HG03064 (cell line): ENCODE results near the gene CASQ2.

Experiments
- ATAC-seq: cut with Tn5 transposase; IDR thresholded peaks from one replicate; pipeline ENCODE4 v1.9.1; 2021; ENCODE audit warnings: low read depth; ENCODE audit not compliant: unreplicated experiment

The CASQ2 gene

DNA sequence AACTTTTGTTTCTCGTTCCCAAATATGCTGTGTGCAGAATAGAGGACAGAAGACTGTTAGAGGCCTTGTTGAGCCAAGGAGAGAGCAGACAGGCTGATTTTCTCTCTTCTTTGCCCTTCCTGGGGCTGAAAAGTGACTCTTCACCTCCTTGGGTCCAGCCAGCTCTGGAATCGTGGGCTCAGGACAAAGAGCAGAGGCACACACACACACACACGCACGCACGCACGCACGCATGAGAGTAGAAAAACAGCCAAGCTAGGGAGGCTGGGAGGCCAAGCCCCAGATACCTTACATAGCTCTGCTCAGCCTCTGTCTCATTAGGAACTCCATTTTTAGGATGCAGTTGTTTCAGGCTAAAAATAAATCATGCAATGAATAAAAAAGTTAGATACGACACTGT lies at the start of gene CASQ2:
Gene CASQ2 (minus strand): TSS at position 166 of the 400 bp plus-strand sequence. CDS start 173 bp downstream, outside the sequence.
- no peak for ATAC-seq

DNA sequence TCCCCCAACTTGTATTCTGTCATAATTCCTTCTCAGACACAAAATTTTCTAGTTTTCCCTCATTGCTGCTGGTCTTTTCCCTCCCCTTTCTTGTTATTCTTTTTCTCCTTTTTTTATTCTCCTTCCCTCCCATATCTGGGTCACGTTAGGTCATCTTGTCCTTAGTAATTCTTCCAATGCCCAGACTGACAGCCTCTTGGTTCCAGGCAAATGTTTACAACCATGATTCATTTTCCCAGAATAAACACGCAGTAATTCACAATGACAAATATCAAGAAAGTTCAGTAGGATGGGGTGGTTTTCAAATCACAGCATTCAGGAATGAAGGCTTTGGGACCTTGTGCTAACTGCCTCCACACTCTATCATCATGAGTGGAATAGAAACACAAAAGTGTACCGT lies 47.2 kb upstream of the CASQ2 start:
- ATAC-seq, result no peak

DNA sequence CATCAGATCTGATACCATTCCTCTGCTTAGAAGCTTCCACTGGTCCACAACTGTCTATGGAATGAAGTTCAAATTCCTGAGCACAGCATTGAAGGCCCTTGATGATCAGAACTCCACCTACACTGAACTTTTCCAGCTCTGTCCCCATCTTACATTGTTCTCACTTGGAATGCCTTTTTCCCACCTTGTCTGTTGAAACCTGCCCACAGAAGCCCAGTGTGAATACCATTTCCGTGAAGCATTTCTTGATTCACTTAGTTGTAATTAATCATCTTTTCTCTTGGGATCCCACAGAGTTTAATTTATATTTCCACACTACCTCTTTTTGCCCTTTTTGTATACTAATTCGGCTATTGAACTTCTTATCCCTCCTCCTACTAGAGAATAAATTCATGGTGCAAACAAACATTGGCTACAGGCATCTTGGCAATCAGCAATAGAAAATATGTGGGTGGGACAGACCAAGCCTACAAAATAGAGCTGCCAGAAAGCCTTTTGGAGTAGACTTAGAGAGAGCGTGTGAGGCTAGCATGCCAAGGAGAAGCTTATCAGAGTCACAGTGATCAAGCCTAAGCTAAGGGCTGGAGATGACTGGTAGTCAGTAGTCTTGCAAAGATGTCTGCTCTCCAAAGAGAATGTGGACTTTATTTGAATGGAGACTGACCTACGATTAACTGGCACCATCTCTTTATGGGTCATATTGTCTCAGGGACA lies 46.3 kb upstream of the CASQ2 start:
- ATAC-seq, result no peak

DNA sequence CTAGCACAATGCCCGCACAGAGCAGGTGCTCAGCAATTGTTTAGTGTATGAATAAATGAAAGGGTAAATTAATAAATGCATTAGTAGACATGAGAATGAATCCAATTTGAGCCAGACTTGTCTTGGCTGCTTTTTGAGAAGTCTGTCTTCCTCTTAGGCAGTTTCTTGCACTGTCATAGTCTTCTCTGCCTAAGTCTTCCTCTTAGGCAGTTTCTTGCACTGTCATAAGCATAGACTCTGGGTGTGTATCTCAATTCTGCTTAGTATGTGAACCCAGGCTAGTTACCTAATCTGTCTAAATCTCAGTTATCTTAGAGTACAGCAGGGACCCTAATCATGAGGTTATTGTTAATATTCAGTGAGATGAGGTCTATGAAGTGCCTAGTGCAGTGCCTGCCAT lies 45.2 kb upstream of the CASQ2 start:
- ATAC-seq, result no peak

DNA sequence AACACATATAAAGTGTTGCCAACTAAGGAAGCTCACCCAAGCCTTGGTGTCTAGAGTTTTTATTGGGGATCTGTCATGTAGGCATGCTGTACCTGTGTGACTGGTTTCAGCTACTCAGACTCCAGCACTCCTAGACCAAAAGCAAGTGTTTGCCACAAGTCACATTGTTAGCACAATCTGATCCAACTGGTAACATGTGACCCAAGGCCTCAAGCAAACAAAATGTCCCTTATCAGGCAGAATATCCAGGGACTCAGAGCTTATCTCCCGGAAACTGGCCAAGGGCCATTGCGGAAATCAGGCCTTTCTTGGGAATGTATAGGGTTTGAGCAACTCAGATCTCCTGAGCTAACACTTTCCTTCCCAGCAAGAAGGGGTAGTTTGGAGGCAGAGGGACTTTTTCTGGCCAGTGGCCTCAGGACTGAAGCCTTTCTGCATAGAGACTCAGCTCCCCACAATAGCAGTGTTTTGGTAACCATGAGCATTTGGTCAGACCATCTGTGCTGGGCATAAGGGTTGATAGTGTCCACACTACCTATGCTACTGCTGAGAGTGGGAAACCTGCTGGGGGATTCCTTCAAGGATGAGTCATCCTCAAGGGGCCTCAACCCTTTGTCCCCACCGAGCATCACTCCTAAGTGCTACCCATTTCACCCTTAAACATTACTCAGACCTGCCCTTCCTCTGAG lies 42.8 kb upstream of the CASQ2 start:
- ATAC-seq, result no peak

DNA sequence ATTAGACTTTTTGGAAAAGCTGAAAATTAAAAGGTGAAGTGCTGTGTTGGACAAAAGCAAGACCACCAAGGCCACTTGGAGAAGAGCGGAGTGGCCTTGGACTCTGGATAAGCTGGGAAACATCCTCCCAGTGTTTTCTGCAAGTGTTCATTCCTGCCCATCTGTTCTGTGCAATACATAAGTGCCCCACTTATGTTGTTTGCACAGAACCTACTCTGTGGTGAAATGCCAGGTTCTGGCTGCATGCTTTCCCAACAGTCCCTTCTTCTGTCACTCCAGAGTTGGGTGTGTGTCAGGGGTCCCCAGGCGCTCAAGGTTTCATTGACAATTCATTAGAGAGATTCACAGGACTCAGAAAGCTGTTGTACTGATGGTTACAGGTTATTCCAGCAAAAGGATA lies 42.1 kb upstream of the CASQ2 start:
- no peak for ATAC-seq

DNA sequence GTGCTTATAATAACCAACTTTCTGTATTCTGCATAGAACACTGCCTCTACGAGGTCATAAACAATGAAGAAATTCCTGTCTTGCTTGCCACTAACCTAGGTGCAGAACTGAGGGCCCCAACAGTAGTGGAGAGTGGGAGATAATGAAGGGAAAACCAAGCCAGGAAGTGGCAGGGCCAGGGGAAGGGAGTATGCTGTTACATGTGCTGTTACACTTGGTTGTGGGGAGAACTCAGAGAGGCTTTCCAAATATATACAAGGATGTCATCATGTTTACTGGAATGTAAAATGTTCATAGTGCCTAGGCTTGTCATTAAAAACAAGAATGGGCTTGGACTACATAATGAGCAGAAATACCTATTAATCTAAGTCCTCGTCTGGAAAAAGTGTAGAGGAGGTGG lies 41.3 kb upstream of the CASQ2 start:
- ATAC-seq, result no peak

DNA sequence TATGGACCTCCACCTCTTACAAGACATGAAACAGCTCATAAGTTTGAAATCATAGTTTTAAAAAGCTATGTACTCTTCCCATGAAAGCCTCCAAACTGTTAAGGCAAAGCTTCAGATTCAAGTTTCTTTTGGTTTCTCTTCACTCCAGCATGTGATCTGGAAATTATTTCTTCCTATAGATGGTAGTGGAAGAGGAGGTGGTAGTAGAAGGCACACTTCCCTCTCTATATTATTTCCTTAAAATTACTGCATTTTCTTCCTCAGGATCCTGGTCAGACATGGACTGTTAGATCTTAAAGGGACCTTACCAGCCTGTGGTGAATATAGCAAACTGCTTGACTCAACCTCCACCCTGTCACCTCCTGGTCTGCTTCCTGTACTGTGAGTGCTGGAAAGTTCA lies 40.6 kb upstream of the CASQ2 start:
- ATAC-seq, result no peak

DNA sequence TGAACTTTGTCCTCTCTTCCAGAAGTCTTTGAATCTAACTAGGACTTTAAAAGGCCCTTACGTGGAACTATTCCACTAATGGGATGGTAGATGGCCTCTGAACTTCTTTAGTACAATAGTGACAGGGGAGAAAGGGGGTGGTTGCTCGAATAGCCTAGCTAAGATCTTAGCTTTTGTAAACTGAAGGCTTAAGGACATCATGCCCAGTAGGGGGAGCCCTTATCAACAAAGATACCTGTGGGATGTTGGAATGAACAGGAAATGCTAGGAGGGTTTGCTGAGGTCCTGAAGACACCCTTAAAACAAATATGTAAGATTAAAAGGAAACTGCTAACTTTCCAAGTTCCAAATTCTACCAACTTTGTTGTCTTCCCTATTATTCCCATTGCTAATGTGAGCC lies 39.2 kb upstream of the CASQ2 start:
- no peak for ATAC-seq

DNA sequence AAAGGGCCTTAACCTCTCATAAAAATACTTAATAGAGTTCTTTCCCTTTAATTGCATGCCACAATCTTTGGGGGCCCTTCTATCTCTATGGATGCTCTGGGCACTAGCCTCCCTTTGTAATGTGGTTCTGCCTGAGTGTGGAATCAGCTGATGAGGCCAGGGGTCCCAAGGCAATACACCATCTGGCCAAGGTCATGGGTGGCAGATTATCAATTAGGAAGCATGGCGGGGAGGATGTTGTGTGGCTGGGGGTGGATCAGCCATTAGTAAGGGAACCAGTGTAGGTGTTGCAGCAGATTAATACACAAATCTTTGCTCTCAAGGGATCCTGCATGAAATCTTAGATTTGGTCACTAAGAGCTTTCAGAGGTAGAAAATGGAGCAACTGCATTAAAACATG lies 37.1 kb upstream of the CASQ2 start:
- no peak for ATAC-seq

DNA sequence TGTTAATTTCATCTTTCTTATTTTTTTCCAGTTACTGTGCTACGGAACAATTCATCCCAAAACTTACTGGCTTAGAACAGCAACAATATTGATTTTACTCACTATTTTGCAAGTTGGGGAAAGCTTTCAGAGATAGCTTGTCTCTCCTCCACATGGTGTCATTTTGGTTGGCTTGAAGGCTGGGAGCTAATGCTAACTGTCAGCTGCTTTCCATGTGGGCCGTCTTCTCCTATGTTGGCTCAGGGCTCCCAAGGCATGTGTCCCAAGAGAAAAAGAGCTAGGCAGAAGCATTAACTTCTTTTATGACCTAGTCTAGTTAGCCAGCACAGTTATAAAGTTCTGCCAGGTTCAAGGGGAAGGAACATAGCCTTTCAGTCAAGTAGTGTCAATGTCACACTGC lies 33.9 kb upstream of the CASQ2 start:
- no peak for ATAC-seq

DNA sequence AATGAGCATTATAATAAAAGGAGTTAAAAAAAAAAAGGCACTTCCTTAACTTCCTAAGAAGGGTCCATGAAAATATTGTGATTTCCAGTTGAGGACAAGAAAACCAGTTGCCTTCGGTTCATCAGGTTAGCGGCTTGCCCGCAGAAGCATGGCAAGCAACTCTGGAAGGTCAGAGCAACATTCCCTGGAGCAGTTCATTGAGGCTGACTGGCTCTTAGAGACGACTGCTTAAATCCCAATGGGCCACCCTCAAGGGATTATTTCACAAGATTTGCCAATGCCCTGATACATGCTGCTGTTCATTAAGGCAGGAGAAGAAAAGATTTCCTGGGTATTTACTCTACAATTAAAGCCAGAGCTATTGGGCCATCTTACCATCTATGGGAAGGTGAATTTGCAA lies 29.0 kb upstream of the CASQ2 start:
- ATAC-seq, result no peak

DNA sequence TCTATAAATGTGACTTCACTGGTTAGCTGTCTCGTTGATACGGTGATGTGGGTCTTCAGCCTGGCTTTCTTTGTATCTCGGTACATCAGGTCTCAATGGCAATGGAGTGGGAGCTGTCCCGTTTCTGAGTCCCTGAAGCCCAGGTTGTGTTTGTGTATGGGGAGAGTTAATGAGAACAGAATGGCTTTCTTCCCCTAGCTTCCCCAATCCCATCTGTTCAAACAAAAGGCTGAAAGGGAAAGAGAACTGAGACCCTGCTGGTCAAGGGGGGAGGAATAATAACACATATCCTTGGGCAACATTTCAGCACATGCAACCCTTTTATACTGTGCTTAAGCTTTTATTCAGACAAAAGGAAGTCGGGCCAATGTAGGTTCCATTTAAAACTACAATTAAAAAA lies 28.4 kb upstream of the CASQ2 start:
- no peak for ATAC-seq

DNA sequence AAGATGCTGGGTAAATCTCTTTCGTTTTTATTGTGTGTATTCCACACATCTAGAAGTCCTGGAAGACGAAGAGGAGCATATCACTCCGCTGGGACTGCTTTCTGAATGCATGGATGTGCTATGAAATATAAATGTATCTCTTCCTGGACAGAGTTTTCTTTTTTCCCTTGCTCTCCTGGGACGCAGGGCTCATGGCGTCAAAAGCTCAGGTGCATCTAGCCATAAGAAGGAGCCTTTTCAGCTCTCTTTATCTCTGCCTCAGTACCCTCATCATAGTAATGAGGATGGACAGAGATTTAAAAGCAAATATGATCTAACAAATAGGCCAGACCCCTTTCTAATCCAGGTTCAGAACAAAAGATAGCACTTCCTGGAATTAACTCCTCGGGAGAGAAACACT lies 27.5 kb upstream of the CASQ2 start:
- ATAC-seq, result no peak

DNA sequence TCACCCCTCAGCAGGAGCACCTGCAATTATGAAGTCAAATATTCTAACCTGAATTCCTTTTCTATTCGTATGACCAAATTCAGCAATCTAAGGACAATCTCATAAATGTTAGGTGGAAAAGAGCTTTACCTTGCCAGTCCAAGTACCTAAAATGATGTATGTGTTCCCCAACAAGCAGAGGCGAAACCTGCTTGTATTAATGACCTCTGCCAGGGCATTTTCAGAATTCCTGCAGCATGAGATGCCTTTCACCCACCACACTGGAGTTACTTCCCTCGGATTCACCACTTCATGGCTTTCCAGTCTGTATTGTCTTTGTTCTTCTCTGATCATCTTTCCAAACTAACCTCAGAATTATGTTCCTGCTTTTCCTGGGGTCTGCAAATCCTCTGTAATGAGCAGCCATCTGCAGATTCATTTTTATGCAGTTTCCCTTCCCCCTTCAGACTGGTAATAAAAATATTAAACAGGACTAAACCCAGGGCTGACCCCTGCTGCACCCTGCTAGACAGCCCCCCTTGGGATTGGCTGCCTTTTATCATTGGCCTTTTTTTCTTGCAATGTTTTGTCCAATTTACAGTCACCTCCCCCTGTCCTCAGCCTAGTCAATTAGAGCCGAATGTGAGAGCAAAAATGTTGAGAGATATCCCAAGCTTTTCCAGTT lies 26.6 kb upstream of the CASQ2 start:
- no peak for ATAC-seq

DNA sequence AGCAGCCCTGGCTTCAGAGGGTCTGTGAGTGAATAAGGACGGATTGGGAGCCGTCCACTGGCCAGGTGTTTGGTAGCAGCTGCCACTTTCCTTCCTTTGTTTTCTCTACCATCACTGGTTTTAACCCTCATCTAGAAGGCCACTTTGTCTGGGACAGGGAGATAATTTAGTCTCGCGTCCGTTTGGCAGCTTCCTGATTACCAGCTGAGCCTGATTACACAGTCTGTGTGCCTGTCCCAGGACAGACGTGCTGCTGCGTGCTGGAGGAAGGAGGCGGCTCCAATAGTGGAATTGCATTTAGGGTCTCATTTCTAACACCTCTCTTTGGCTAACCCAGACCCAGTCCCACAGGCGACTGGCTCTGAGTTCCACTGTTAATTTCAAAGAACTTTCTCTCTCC lies 24.6 kb upstream of the CASQ2 start:
- no peak for ATAC-seq

DNA sequence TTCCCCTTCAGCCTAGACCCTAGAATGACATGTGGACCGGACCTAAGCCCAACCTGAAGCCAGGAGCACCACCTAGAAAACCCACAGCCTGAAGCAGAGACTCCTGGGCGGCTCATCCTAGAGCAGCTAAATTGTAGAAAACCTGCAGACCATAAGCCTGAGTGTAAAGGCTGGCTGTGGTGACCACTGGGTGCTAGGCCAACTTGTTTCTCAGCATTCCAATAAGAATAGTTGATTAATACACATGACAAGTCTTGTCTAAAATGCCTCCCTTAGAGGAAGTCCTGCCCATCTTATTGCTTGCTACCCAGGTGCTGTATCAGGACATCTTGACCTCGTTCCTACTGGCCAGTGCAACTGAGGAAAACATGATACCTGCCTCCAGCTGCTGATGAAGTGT lies 23.3 kb upstream of the CASQ2 start:
- no peak for ATAC-seq

DNA sequence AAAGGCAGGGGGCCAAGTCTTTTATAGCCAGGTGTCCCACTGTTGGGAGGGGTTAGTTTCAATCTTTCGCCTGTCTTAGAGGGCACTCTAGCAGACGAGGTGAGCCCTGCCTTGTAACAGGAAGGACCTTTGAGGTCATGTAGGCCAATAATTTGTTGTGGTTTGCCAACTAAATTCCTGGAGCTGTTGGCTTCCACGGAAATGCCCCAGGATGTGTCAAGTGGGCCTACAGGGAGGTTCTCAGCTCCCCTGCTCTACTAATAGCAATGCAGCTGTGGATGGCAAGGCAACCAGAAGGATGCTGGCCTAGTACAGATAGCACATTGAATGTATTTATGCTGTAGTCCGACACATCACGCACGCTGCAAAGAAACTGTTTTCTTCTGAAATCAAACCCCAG lies 22.3 kb upstream of the CASQ2 start:
- no peak for ATAC-seq

DNA sequence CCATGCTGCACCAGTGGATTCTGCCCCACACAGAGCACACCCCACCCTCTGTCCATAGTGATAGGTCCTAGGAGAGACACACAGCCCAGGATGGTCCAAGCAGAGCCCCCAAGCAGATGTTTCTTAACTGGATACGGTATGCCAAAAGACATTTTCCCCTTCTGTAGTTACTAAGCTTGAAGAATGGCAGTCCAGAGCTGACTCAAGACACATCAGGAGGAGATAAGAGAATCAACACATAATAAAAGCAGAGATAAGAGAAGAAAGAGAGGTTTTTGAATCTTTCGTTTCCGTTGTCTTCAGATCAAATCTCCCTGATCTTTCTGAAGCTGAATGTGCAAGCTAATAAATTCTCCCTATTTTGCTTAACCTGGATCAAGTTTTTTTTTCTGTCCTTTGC lies 21.8 kb upstream of the CASQ2 start:
- no peak for ATAC-seq

DNA sequence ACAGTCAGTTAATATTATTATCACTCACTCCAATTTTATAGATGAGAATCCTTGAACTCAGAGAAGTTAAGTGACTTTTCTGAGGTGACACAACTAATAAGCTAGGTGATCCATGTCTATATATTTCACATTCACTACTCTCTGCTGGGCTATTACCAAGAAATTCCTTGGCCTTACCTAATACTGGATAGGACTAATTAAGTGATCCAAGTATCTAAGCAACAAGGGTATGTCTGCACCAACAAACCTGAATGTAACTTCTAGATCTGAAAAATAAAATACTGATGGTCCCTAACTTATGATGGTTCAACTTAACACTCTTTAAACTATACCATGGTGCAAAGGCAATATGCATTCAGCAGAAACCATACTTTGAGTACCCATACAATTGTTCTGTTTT lies 14.8 kb upstream of the CASQ2 start:
- no peak for ATAC-seq

DNA sequence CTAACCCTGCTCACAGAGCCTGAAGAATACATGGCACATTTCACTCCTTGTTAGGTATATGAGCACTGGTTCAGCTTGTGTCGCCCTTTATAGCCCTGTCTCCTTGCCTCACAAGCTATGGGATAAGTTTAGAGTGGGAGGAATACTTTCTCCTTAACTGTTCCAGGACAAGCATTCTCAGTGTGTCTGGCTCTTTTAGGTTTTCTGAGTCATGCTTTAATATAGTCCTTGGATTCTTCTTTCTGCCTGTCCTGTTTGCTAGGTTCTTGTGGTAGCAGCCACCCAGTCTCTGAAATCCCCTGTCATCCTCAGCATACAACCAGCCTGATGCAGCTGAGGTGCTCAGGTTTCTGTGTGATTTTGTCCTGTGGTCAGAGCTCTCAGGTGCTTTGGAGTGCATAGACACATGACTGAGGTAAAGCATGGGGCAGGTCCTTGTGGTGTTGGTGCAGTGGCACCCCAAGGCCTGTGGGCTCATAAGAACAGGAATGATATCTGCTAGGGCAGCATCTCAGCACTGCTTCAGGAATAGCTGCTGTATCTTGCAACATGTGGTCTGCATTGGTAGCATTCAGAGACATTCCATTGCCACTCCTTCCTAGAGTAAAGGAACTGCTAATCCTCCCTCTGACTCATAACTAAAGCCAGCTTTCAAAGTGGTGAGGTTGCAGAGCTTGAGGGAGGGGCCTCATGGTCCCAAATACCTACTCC lies 14.2 kb upstream of the CASQ2 start:
- ATAC-seq, result no peak
